Mesenchymal stem cell (in vitro differentiated cells and primary cell): ENCODE data around the gene COL11A2. TPM values are rescaled to one million over a fixed set of nuclear protein-coding genes. Genes with fewer than 3 reads are reported as not detected.
A peak's percentile ranks its signal among the peaks of the same experiment; 100 is the strongest.

Experiments used
- DNase-seq: peaks from one replicate; pipeline ENCODE4 v3.0.0-alpha.2; 2013
- H2AFZ ChIP-seq: one replicate; pipeline ENCODE4 v1.6.1; 2013; ENCODE audit warnings: low read depth, mild to moderate bottlenecking, control low read depth, inconsistent platforms, low read length, moderate library complexity
- H2AK5ac ChIP-seq: 2 replicates; pipeline ENCODE4 v1.6.1; 2013; ENCODE audit warnings: low read length, moderate library complexity, mild to moderate bottlenecking, inconsistent platforms; ENCODE audit not compliant: severe bottlenecking
- H2BK120ac ChIP-seq: one replicate; pipeline ENCODE4 v1.6.1; 2013; ENCODE audit warnings: low read depth, mild to moderate bottlenecking, inconsistent platforms, low read length, moderate library complexity
- H2BK12ac ChIP-seq, 2 experiments: one replicate each; pipeline ENCODE4 v1.6.1; 2013; ENCODE audit warnings: inconsistent platforms in 2 of 2, low read length in 2 of 2, mild to moderate bottlenecking in 2 of 2, moderate library complexity in 2 of 2, control low read depth in 1 of 2
- H2BK15ac ChIP-seq: one replicate; pipeline ENCODE4 v1.6.1; 2013; ENCODE audit warnings: mild to moderate bottlenecking, low read depth, inconsistent platforms; ENCODE audit not compliant: poor library complexity, severe bottlenecking
- H2BK5ac ChIP-seq: 2 replicates; pipeline ENCODE4 v1.6.1; 2013; ENCODE audit warnings: low read depth, mild to moderate bottlenecking, low read length, control low read depth, inconsistent platforms; ENCODE audit not compliant: poor library complexity, severe bottlenecking
- H3K14ac ChIP-seq, 2 experiments: one replicate each; pipeline ENCODE4 v1.6.1; 2013; ENCODE audit warnings: inconsistent platforms in 2 of 2, low read length in 2 of 2, control low read depth in 1 of 2, mild to moderate bottlenecking in 1 of 2, moderate library complexity in 1 of 2
- H3K18ac ChIP-seq, 2 experiments: one replicate each; pipeline ENCODE4 v1.6.1; 2013; ENCODE audit warnings: inconsistent platforms in 2 of 2, low read length in 2 of 2, control low read depth in 1 of 2, low read depth in 1 of 2, mild to moderate bottlenecking in 1 of 2
- H3K23ac ChIP-seq, 2 experiments: one replicate each; pipeline ENCODE4 v1.6.1; 2013; ENCODE audit warnings: inconsistent platforms in 2 of 2, low read length in 2 of 2, mild to moderate bottlenecking in 2 of 2, moderate library complexity in 2 of 2, control low read depth in 1 of 2
- H3K27ac ChIP-seq: 2 replicates; pipeline ENCODE4 v1.5.1; 2013; ENCODE audit warnings: mild to moderate bottlenecking, moderate library complexity, low read length, control low read depth, inconsistent platforms; ENCODE audit not compliant: poor library complexity, severe bottlenecking
- H3K27me3 ChIP-seq, 2 experiments: 2 replicates each; pipeline versions ENCODE4 v1.6.1 to v1.7.0; 2013; ENCODE audit warnings: low read length in 2 of 2, mild to moderate bottlenecking in 2 of 2, moderate library complexity in 2 of 2, control low read depth in 1 of 2, inconsistent platforms in 1 of 2; ENCODE audit not compliant: control insufficient read depth in 1 of 2, insufficient read depth in 1 of 2
- H3K36me3 ChIP-seq, 2 experiments: 2 replicates each; pipeline versions ENCODE4 v1.6.1 to v1.7.0; 2013; ENCODE audit warnings: low read length in 2 of 2, control low read depth in 1 of 2, inconsistent platforms in 1 of 2, low read depth in 1 of 2, mild to moderate bottlenecking in 1 of 2; ENCODE audit not compliant: insufficient read depth in 2 of 2, control insufficient read depth in 1 of 2
- H3K4ac ChIP-seq, 2 experiments: one replicate each; pipeline ENCODE4 v1.6.1; 2013; ENCODE audit warnings: inconsistent platforms in 2 of 2, low read length in 2 of 2, mild to moderate bottlenecking in 2 of 2, moderate library complexity in 2 of 2, control low read depth in 1 of 2, low read depth in 1 of 2
- H3K4me1 ChIP-seq: 2 replicates; pipeline ENCODE4 v1.6.1; 2013; ENCODE audit warnings: low read depth, low read length, control low read depth; ENCODE audit not compliant: control insufficient read depth, insufficient read depth
- H3K4me2 ChIP-seq: 2 replicates; pipeline ENCODE4 v1.6.1; 2013; ENCODE audit warnings: low read length, mild to moderate bottlenecking, inconsistent platforms; ENCODE audit not compliant: poor library complexity, severe bottlenecking
- H3K4me3 ChIP-seq, 2 experiments: 2 replicates each; pipeline versions ENCODE4 v1.5.1 to v1.7.0; 2013; ENCODE audit warnings: low read length in 2 of 2, mild to moderate bottlenecking in 2 of 2, control low read depth in 1 of 2, low read depth in 1 of 2; ENCODE audit not compliant: insufficient read depth in 1 of 2
- H3K79me1 ChIP-seq: replicated peaks from 2 replicates; pipeline ENCODE4 v1.6.1; 2013; ENCODE audit warnings: mild to moderate bottlenecking, control low read depth, low read length, inconsistent platforms; ENCODE audit not compliant: poor library complexity, severe bottlenecking
- H3K9ac ChIP-seq: 2 replicates; pipeline ENCODE4 v1.7.0; 2013; ENCODE audit warnings: mild to moderate bottlenecking, low read length, moderate library complexity
- H3K9me3 ChIP-seq: 2 replicates; pipeline ENCODE4 v1.7.0; 2013; ENCODE audit warnings: mild to moderate bottlenecking, low read length; ENCODE audit not compliant: control insufficient read depth
- H4K8ac ChIP-seq: one replicate; pipeline ENCODE4 v1.6.1; 2013; ENCODE audit warnings: inconsistent platforms, mild to moderate bottlenecking, low read length, moderate library complexity
- H4K91ac ChIP-seq: one replicate; pipeline ENCODE4 v1.6.1; 2013; ENCODE audit warnings: mild to moderate bottlenecking, low read length, inconsistent platforms
- WGBS: methylation state at CpG from one replicate; pipeline ENCODE4 v1.1.7; 2013; ENCODE audit warnings: mixed read lengths; 5-methylcytosine and 5-hydroxymethylcytosine counted together
- polyA plus RNA-seq, 2 experiments: library from polyadenylated mRNA; stranded (reverse); fragments of 200-250 nt; gene quantifications; one replicate each; pipeline ENCODE4 v1.2.3, GENCODE V29; 2013

The COL11A2 gene
- 0.44 TPM for polyA plus RNA-seq (2013, experiment 1 of 2)
- polyA plus RNA-seq (2013, experiment 2 of 2) = 0.37 TPM

- DNase-seq = no peak
- Histone ChIP-seq H4K91ac (no peak within 1 kb of the TSS), H3K4ac (peak within 1 kb of the TSS in 1 of 2 experiments; percentile 21), H3K23ac (peak within 1 kb of the TSS; percentile 20 to 76), H2BK12ac (no peak within 1 kb of the TSS), H3K36me3 (peaks cover 30 to 36% of the 10 kb centered on the region in 2 experiments), H2BK5ac (no peak within 1 kb of the TSS), H2BK120ac (no peak within 1 kb of the TSS), H3K14ac (peak within 1 kb of the TSS in 1 of 2 experiments; percentile 48), H3K4me2 (peak within 1 kb of the TSS; percentile 87), H2AK5ac (no peak within 1 kb of the TSS), H3K4me1 (peaks cover 22% of the 10 kb centered on the region), H3K9me3 (no peaks in the 10 kb centered on the region), H3K27me3 (peaks cover 43 to 44% of the 10 kb centered on the region in 2 experiments), H3K4me3 (peak within 1 kb of the TSS; percentile 34 to 74), H3K79me1 (peaks cover 19% of the 10 kb centered on the region), H4K8ac (peak within 1 kb of the TSS; percentile 33), H3K18ac (no peak within 1 kb of the TSS), H2BK15ac (no peak within 1 kb of the TSS), H3K9ac (peak within 1 kb of the TSS; percentile 72), H3K27ac (no peak within 1 kb of the TSS), H2AFZ (peak within 1 kb of the TSS; percentile 10)
- WGBS = 9% methylated on average over 26 of the region's 35 CpGs
Observed at GRCh38 chr6:33192105-33192646, at the start of gene COL11A2. Gene COL11A2, minus strand, starts transcription at chr6:33192467. Its CDS starts 227 bp downstream, at chr6:33192240.

GRCh38 chr6:33241968-33242367, 49.7 kb upstream of the COL11A2 start:
- Histone ChIP-seq H2BK120ac (no peak overlapping the region), H3K27ac (no peak overlapping the region), H3K4me2 (no peak overlapping the region), H3K4ac (no peak overlapping the region), H2BK12ac (no peak overlapping the region), H3K4me3 (no peak overlapping the region), H2AK5ac (no peak overlapping the region), H3K18ac (no peak overlapping the region), H2AFZ (no peak overlapping the region), H4K91ac (no peak overlapping the region), H2BK15ac (no peak overlapping the region), H3K9ac (no peak overlapping the region), H2BK5ac (no peak overlapping the region), H3K27me3 (peaks cover 20 to 28% of the 10 kb centered on the region in 2 experiments), H3K23ac (no peak overlapping the region), H3K9me3 (no peaks in the 10 kb centered on the region), H3K4me1 (no peaks in the 10 kb centered on the region), H3K79me1 (no peaks in the 10 kb centered on the region), H3K36me3 (no peaks in the 10 kb centered on the region), H4K8ac (no peak overlapping the region), H3K14ac (no peak overlapping the region)
- no peak for DNase-seq
- WGBS = 67% methylated on average over 2 of the region's 3 CpGs

GRCh38 chr6:33237741-33238140, 45.5 kb upstream of the COL11A2 start:
- 58% methylated on average over 2 of the region's 2 CpGs for WGBS
- DNase-seq = no peak

GRCh38 chr6:33236852-33237251, 44.6 kb upstream of the COL11A2 start:
- no peak overlapping the region for H3K9ac ChIP-seq
- H2AK5ac ChIP-seq = no peak overlapping the region
- no peaks in the 10 kb centered on the region for H3K9me3 ChIP-seq
- no peak overlapping the region for H3K23ac ChIP-seq
- no peak overlapping the region for H3K14ac ChIP-seq
- no peak overlapping the region for H3K27ac ChIP-seq
- WGBS = 91% methylated on average over 6 of the region's 6 CpGs
- no peak overlapping the region for H4K8ac ChIP-seq
- no peak overlapping the region for H2BK120ac ChIP-seq
- no peak overlapping the region for H2BK5ac ChIP-seq
- H2BK15ac ChIP-seq = no peak overlapping the region
- H3K4me2 ChIP-seq = no peak overlapping the region
- DNase-seq = no peak
- no peak overlapping the region for H3K4me3 ChIP-seq
- H3K4me1 ChIP-seq = no peaks in the 10 kb centered on the region
- peaks cover 48% of the 10 kb centered on the region in 2 experiments for H3K27me3 ChIP-seq
- H3K36me3 ChIP-seq = no peaks in the 10 kb centered on the region
- H2BK12ac ChIP-seq = no peak overlapping the region
- no peak overlapping the region for H4K91ac ChIP-seq
- H3K79me1 ChIP-seq = no peaks in the 10 kb centered on the region
- H3K18ac ChIP-seq = no peak overlapping the region
- H3K4ac ChIP-seq = no peak overlapping the region
- no peak overlapping the region for H2AFZ ChIP-seq

More at GRCh38 chr6:33237741-33238140, 45.5 kb upstream of the COL11A2 start:
- H3K4me2 ChIP-seq = no peak overlapping the region
- H3K14ac ChIP-seq = no peak overlapping the region
- no peak overlapping the region for H3K9ac ChIP-seq
- no peaks in the 10 kb centered on the region for H3K36me3 ChIP-seq
- H2BK15ac ChIP-seq = no peak overlapping the region
- H3K4me3 ChIP-seq = no peak overlapping the region
- H2BK5ac ChIP-seq = no peak overlapping the region
- no peaks in the 10 kb centered on the region for H3K4me1 ChIP-seq
- H4K91ac ChIP-seq = no peak overlapping the region
- H2BK12ac ChIP-seq = no peak overlapping the region
- no peak overlapping the region for H3K23ac ChIP-seq
- no peaks in the 10 kb centered on the region for H3K9me3 ChIP-seq
- H2AK5ac ChIP-seq = no peak overlapping the region
- H2BK120ac ChIP-seq = no peak overlapping the region
- H3K18ac ChIP-seq = no peak overlapping the region
- no peaks in the 10 kb centered on the region for H3K79me1 ChIP-seq
- peaks cover 48% of the 10 kb centered on the region in 2 experiments for H3K27me3 ChIP-seq
- no peak overlapping the region for H3K27ac ChIP-seq
- no peak overlapping the region for H2AFZ ChIP-seq
- H3K4ac ChIP-seq = no peak overlapping the region
- H4K8ac ChIP-seq = no peak overlapping the region
